MM.1S (cell line): ENCODE results near the gene PPM1E.

Source experiments
- DNase-seq: peaks from one replicate; pipeline ENCODE4 v3.0.0-alpha.2; 2015
- H2AFZ ChIP-seq: fragments of 300-600 bp; sonication (generic); 2 replicates; pipeline ENCODE4 v1.6.0; 2016; ENCODE audit warnings: antibody characterized with exemption, low read length
- H3F3A ChIP-seq: fragments of 300-600 bp; sonication (generic); 2 replicates; pipeline ENCODE4 v1.6.1; 2016; ENCODE audit warnings: mild to moderate bottlenecking, antibody characterized with exemption, low read length, moderate library complexity, mixed read lengths; ENCODE audit not compliant: insufficient read depth
- H3K27ac ChIP-seq: fragments of 300-600 bp; sonication (generic); 2 replicates; pipeline ENCODE4 v1.5.1; 2016; ENCODE audit warnings: mild to moderate bottlenecking, low read length
- H3K27me3 ChIP-seq: fragments of 300-600 bp; sonication (generic); replicated peaks from 2 replicates; pipeline ENCODE4 v1.6.0; 2016; ENCODE audit warnings: low read length; ENCODE audit not compliant: insufficient read depth
- H3K36me3 ChIP-seq: fragments of 300-600 bp; sonication (generic); replicated peaks from 2 replicates; pipeline ENCODE4 v1.6.1; 2016; ENCODE audit warnings: mild to moderate bottlenecking, low read length, mixed read lengths; ENCODE audit not compliant: insufficient read depth
- H3K4me1 ChIP-seq: fragments of 300-600 bp; sonication (generic); 2 replicates; pipeline ENCODE4 v1.6.1; 2016; ENCODE audit warnings: low read length, mixed read lengths
- H3K4me2 ChIP-seq: fragments of 300-600 bp; sonication (generic); 2 replicates; pipeline ENCODE4 v1.6.0; 2016; ENCODE audit warnings: low read depth, low read length
- H3K4me3 ChIP-seq: fragments of 300-600 bp; sonication (generic); 2 replicates; pipeline ENCODE4 v1.5.1; 2016; ENCODE audit warnings: low read length, mixed read lengths
- H3K79me2 ChIP-seq: fragments of 300-600 bp; sonication (generic); 2 replicates; pipeline ENCODE4 v1.6.1; 2016; ENCODE audit warnings: mixed run types, low read length, mixed read lengths
- H3K9ac ChIP-seq: fragments of 300-600 bp; sonication (generic); 2 replicates; pipeline ENCODE4 v1.6.1; 2016; ENCODE audit warnings: low read length, mixed read lengths
- H3K9me2 ChIP-seq: fragments of 300-600 bp; sonication (generic); replicated peaks from 2 replicates; pipeline ENCODE4 v1.6.1; 2016; ENCODE audit warnings: mild to moderate bottlenecking, low read length, mixed read lengths; ENCODE audit not compliant: insufficient read depth
- H3K9me3 ChIP-seq: fragments of 300-600 bp; sonication (generic); replicated peaks from 2 replicates; pipeline ENCODE4 v1.6.1; 2016; ENCODE audit warnings: mild to moderate bottlenecking, low read length, mixed read lengths; ENCODE audit not compliant: insufficient read depth
- H4K20me1 ChIP-seq: fragments of 300-600 bp; sonication (generic); 2 replicates; pipeline ENCODE4 v1.6.1; 2016; ENCODE audit warnings: mild to moderate bottlenecking, low read length, moderate library complexity, mixed read lengths; ENCODE audit not compliant: insufficient read depth
- CTCF ChIP-seq: fragments of 300-600 bp; sonication (generic); IDR thresholded peaks from 2 replicates; pipeline ENCODE4 v1.5.1; 2016; ENCODE audit warnings: antibody characterized with exemption, low read length, mixed read lengths
- EZH2 ChIP-seq: fragments of 300-600 bp; sonication (generic); optimal IDR thresholded peaks from 2 replicates; pipeline ENCODE3; 2017; ENCODE audit warnings: low read depth, mild to moderate bottlenecking, antibody characterized with exemption, low read length, mixed read lengths
- EZH2phosphoT487 ChIP-seq: fragments of 300-600 bp; sonication (generic); IDR thresholded peaks from 2 replicates; pipeline ENCODE4 v1.6.1; 2018; ENCODE audit warnings: antibody characterized with exemption, low read length

Gene PPM1E

GRCh38 chr17:59028328-59028727 is 272.7 kb downstream of the PPM1E start:
- Histone ChIP-seq H3K27ac (no peak overlapping the region; the same call in 1 of the 2 replicates), H3K9me3 (no peaks in the 10 kb centered on the region), H3K4me1 (peaks cover 17% of the 10 kb centered on the region), H3K9ac (no peak overlapping the region), H3K4me3 (no peak overlapping the region), H4K20me1 (no peaks in the 10 kb centered on the region; the same call in 1 of the 2 replicates), H3K9me2 (no peaks in the 10 kb centered on the region), H3F3A (peaks cover 11% of the 10 kb centered on the region), H3K36me3 (no peaks in the 10 kb centered on the region), H3K27me3 (no peaks in the 10 kb centered on the region), H3K79me2 (no peaks in the 10 kb centered on the region), H3K4me2 (peak overlapping the region; percentile 57), H2AFZ (no peak overlapping the region)
- no peak for TF ChIP-seq CTCF
- TF ChIP-seq EZH2, result no peak
- TF ChIP-seq EZH2phosphoT487, result no peak
- DNase-seq, result no peak

GRCh38 chr17:59030811-59031210 is 275.2 kb downstream of the PPM1E start:
- peaks cover 11% of the 10 kb centered on the region for H3F3A ChIP-seq
- no peaks in the 10 kb centered on the region for H4K20me1 ChIP-seq
- H3K9ac ChIP-seq, result no peak overlapping the region
- H3K9me3 ChIP-seq, result no peaks in the 10 kb centered on the region
- no peaks in the 10 kb centered on the region for H3K9me2 ChIP-seq
- H3K4me3 ChIP-seq, result no peak overlapping the region
- no peak for TF ChIP-seq EZH2
- no peak for TF ChIP-seq CTCF
- no peak for TF ChIP-seq EZH2phosphoT487
- peaks cover 17% of the 10 kb centered on the region for H3K4me1 ChIP-seq
- DNase-seq, result no peak
- no peak overlapping the region for H2AFZ ChIP-seq
- H3K27me3 ChIP-seq, result no peaks in the 10 kb centered on the region
- no peaks in the 10 kb centered on the region for H3K79me2 ChIP-seq
- H3K4me2 ChIP-seq, result no peak overlapping the region
- H3K36me3 ChIP-seq, result 0 out of 2 replicates have a peak, but pooled peaks cover 1% of the 10 kb centered on the region
- no peak overlapping the region for H3K27ac ChIP-seq
